ENCODE results near the gene NOC2L.
"Not testable (repeated sequence)": the region's sequence is repeated elsewhere in the genome, so short reads cannot be mapped to it uniquely, and the experiment has no call there.

Gene NOC2L

DNA sequence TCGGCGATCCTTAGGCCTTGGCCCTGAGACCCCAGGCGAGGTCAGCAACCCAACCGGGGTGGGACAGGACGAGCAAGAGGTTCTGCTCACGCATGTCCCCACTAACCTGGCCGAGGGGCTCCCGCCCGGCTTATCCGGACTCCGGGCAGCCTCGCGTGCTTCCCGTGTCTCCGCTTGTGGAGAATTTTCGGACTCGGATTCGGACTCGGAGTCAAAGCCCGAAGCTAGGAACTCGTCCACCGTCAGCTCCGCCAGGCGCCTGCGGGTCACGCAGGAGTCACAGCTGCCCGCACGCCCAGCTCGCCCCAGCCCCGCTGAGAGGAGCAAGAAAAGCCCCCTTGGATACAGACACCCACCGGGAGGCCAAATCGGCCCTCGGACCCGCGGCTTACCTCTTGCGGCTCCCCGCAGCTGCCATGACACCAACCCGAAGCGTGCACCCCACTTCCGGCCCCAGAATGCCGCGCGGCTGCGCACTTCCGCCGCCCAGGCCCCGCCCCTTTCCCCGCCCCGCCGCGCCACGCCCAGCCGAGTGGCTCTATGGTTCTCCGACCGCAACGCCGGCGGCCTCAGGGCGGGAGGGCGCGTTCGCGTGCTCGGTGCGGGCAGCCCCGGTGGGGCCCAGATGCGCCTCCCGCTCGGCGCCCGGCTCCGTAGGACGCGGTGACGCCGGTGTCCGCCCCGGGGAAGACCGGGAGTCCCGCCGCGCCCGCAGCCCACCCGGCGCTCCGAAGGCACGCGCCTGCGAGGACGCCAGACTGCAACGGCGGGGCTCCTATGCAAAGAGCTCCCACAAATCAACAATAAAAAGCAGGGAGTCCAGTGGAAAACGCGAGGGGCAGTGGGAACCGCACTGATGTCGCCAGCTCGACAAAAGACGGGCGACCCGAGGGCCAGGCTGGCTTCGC, at the start of gene NOC2L:
NOC2L (minus strand) TSS at position 434 of the 908 bp plus-strand sequence; CDS start at position 418, 16 bp downstream.
- peak; percentile 76 for DNase-seq (ENCODE audit: low read depth)

DNA sequence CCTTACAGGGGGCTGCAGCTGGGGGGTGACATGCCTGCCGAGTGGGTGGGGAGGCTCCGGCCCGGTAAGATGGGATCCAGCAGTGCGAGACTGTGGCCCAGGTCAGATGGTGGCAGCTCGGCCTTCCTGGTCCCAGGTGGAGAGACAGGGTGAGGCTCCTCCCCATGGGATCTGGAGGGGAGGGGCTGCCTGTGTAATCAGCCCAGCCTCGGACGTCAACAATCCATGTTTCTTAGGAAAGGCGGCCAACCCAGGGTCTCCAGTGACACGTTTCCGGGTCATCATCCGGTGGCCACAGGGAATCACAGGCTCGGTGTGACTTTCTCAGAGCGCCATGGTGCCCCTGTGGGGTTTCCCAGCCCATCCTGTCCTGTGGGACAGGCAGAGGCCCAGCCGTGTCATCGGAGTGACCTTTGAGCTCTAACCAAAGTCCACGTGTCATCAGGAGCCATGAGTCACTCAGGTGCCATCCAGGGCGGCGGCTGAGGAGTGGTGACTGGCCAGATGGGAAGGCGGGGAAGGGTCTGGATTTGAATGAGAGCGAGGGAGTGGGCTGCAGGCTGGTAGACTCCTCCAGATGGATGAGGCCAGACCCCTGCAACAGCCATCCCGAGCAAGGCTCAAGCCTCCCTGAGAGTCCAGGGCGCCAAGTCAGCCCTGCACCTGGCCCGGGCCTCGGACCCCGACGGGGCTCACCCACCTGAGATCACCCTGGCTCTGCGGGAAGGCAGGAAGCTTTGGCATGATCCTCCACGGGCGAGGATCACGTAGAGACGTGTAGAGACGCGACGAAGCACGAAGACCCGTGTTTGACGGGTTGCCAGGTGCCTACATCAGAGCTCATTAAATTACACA, 47.5 kb upstream of the NOC2L start:
- DNase-seq (ENCODE audit: low read depth), result no peak

DNA sequence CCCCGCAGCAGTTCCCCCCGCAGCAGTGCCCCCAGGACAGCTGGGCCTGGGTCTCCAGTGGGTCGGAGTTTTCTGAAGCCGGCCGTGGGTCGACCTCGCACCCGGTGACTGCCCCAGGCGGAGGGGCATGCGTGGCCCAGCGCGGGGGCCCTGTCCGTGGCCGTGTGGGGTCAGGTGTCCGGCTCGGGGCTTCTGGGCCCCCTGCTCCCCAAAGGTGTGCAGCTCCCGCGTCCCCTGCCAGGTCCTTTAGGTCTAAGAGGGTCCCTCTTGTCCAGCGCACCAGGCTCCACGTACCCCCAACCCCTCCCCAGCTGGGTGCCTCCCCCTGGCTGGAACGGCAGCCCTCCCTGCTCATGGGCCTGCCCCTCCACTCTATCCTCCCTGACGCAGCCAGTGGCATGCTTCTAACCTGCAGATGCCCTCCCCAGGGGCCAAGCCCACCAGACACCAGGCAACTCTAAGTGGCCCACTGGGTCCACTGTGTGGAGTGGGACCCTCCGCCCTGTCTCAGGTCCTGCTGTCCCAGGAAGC, 46.8 kb upstream of the NOC2L start:
- DNase-seq (ENCODE audit: low read depth), result no peak

DNA sequence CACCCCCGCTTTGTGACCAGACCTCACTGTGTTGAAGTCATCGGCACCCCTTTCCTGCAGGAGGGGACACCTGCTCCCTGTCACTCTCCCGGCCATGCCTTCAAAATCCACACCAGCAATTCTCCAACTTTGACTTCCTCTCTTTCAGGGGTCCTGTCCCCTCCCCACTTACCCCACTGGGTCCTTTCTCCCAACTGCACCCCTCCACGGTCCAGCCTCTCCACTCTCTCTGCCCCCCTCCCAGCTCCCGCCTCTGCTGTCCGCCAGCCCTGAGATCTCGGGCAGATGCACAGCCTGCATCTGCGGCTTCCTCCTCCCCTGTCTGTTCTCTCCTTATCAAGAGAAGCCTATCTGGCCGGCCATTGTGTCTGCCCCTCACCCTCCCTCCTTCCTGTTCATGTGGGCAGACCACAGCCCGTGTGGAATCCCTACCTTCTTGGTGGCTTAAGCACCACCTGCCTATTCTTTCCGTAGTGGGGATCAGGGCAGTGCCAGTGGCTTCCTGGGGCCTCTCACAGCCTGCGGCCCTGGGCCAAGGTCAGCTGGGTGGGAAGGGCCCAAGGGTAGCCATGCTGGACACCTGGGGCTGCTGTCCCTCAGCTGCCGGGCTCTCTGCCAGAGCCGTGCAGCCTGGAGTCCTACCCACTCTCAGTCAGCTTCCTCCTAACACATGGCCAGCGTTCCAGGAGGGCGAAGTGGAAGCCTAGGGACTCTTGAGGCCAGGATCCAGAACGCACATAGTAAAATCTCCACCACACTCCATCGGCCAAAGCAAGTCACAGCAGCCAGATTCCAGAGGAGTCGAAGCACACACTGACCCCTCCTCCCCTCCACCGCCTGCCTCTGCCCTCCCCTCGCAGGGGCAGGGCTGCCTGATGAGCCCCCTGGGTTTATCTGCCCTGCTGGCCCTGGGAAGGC, 46.0 kb upstream of the NOC2L start:
- DNase-seq (ENCODE audit: low read depth), result peak; percentile 51

DNA sequence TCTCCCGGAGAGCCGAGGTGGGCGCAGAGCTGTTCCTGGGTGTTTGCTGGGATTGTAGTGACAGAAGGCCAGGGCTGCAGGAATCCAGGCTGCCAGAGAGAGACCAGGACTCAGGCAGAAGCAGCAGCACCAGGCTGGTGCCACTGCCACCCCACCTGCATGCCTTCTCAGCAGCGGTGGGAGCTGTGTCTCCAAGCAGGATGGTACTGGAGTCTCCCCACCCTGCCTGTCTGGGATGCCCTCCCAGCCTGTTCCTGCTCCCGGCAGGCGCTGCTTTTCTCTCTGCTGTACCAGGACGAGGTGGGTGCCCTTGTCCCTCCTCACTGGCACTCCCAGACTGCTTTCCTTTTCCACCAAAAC, 45.3 kb upstream of the NOC2L start:
- DNase-seq (ENCODE audit: low read depth), result no peak

- no peak for DNase-seq (ENCODE audit: low read depth)
Observed at GRCh38 chr1:1003618-1004419, 44.8 kb upstream of the NOC2L start.

DNA sequence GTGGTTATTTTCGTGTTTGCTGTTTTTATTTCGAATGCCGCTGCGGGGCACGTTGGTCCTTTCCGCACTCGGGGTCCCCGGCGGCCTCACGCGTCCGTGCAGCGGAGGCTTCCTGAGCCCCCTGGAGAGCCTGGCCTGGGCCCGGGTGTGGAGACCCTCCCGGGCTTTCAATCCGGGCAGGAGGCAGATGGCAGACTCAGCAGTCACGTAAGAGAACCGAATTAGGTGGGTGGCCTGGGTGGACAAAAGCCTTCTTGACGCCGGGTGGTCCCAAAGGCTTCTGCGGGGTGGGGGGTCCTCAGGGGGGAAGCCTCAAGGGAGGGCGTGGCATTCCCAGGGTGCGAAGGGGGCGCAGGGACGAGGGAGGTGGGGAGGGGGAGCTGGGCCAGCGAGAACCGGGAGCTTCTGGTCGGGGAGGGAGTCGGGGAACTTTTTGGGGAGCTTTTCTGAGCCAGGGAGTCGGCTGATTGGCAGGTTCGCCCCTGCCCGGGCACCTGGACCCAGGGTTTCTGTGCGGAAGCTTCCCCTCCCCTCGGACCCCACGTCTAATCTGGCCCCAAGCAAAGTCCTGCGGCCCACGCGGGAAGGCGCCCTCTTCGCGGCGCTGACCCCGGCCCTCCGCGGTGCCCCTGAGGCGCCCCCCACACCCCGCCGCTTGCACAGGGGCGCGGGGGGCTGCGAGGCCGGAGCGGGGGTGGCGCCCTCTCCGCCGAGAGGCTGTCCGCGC, 42.2 kb upstream of the NOC2L start:
- no peak for DNase-seq (ENCODE audit: low read depth)

GRCh38 chr1:1000357-1001056, 41.5 kb upstream of the NOC2L start:
- peak; percentile 72 for DNase-seq (ENCODE audit: low read depth)

- DNase-seq (ENCODE audit: low read depth), result peak; percentile 87
Observed at GRCh38 chr1:999725-1000356, 40.8 kb upstream of the NOC2L start, which contains the start of gene HES4. HES4 (minus strand) TSS chr1:1000097; CDS start chr1:999973, 124 bp downstream.

DNA sequence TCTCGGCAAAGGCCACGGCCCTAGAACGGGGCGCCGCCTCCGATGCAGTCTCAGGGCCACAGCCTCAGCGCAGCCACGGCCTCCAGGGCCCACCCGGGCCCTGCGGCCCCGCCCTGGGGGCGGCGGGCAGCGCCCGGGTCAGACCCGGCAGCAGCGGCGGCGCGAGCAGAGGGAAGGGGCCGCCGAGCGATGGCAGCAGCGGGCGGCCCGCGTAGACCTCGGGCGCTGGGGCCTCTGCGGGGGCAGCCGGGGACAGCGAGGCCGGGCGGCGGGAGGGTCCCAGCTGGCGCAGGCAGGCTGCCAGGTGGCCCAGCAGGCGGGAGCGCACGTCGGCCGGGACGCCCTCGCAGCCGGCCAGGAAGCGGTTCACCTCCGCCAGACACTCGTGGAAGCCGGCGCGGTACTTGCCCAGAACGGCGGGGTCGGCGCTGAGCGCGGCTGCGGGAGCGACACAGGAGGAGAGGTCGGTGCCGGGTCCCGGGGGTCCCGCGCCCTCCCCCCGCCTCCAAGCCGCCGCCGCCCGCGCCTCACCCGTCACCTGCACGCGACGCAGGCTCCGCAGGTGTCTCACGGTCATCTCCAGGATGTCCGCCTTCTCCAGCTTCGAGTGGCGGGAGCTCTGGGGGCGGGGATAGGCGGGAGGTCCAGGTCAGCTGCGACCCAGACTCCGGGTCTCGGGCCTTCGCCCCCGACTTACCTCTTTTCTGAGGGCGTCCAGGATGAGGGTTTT, 40.1 kb upstream of the NOC2L start:
- no peak for DNase-seq (ENCODE audit: low read depth)

GRCh38 chr1:998745-998994, 39.6 kb upstream of the NOC2L start:
- no peak for DNase-seq (ENCODE audit: low read depth)

DNA sequence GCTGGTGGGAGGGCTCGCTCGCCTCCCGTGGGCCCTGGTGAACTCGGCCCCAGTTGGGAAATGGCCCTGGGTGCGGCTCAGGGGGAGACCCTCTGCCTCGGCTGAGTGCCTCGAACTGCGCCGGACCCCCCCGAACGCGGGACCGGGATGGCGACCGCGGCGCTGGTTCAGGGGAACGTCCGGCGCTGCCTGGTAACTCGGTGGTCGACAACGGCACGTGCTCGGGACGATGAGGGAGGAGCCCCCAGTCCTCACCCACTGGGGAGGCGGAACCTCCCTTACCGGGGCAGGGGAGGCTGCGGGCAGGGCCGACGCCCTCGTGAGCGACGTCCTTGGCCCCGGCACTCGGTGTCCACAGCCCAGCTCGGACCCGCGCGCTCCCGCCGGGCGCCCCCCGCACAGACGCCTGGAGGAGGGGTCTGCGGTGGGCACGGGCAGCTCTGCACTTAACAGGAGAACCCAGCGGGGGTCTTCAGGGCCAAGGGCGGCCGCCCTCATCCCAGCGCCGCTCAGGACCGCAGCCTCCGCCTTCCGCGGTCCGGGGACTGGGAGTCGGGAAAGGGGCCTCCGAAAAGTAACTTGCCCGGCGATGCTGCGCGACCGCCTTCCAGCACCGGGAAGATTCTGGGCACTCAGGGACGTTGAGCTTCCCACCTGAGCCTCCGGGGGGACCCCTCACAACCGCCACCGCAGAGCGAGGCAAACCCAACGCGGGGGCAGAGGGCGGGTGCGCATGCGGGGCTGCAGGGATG, 39.1 kb upstream of the NOC2L start:
- no peak for DNase-seq (ENCODE audit: low read depth)

GRCh38 chr1:997713-997992, 38.6 kb upstream of the NOC2L start:
- DNase-seq (ENCODE audit: low read depth), result no peak

GRCh38 chr1:996851-997712, 38.0 kb upstream of the NOC2L start:
- DNase-seq (ENCODE audit: low read depth), result no peak

DNA sequence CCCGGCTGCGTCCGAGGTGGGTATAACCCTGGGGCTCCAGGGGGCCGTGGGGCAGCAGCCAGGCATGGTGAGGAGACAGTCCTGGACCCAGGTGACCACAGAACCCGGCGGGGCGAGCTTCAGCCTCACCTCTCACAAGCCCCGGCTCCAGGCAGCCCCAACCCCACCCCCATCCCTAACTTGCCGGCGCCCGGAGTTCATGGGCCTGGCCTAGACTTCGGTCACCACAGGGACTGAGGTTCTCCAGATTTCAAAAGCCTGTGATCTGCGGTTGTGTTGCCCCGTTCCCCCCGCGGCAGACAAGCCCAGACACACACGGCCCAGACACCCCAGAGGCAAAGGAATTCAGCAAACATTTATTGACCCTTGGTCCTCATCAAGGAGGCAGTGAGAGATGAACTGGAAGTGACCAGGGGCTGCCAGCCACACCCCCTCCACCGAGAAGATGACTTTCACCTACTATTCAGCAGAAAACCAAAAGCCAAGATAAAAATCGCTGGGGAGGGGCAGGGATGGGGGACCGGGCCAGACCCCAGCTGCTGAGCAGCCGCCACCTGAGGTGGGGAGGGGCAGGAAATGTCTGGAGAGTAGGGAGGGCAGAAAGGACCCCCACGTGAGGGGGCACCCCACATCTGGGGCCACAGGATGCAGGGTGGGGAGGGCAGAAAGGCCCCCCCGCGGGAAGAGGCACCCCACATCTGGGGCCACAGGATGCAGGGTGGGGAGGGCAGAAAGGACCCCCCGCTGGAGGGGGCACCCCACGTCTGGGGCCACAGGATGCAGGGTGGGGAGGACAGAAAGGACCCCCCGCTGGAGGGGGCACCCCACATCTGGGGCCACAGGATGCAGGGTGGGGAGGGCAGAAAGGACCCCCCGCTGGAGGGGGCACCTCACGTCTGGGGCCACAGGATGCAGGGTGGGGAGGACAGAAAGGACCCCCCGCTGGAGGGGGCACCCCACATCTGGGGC, 36.9 kb upstream of the NOC2L start:
- DNase-seq (ENCODE audit: low read depth), result no peak

- not testable (repeated sequence) for DNase-seq (ENCODE audit: low read depth)
Observed at GRCh38 chr1:994546-994945, 35.5 kb upstream of the NOC2L start.

Measured in amniotic epithelial cell (primary cell).